ENCODE data around the gene BCLAF1.
A peak's percentile ranks its signal among the peaks of the same experiment; 100 is the strongest.
"Not testable (repeated sequence)": the region's sequence is repeated elsewhere in the genome, so short reads cannot be mapped to it uniquely, and the experiment has no call there.

The BCLAF1 gene

GRCh38 chr6:136251394-136251793, 38.3 kb downstream of the BCLAF1 start:
- DNase-seq (ENCODE audit: low read depth, low spot score): no peak

DNA sequence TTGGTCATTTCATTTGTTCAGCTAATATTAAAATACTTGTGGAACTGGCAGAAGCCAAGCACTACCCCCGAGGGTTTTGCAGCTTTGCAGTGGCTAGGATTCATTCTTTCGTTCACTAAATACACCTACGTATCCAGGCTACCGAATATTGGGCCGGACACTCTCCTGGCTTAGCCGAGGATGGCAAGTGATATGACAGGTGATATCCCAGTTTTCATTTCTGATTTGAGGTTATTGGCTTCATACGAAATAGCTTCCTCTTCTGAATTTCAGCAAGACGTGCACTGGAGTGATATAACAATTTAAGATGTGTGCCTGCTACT, 39.0 kb downstream of the BCLAF1 start:
- peak overlapping the region; percentile 44 for H3K27ac ChIP-seq
- no peak for DNase-seq (ENCODE audit: low read depth, low spot score)

More at GRCh38 chr6:136251394-136251793, 38.3 kb downstream of the BCLAF1 start:
- peak overlapping the region; percentile 44 for H3K27ac ChIP-seq

- peak; percentile 97 for DNase-seq (ENCODE audit: low read depth, low spot score)
- H3K27ac ChIP-seq: peak within 1 kb of the TSS; percentile 44
These were observed 39.6 kb downstream of the BCLAF1 start, which contains the start of gene MTFR2 for GRCh38 chr6:136249811-136250685. Gene MTFR2 (minus strand): TSS chr6:136250311. CDS start chr6:136249099, 1,212 bp downstream.

DNA sequence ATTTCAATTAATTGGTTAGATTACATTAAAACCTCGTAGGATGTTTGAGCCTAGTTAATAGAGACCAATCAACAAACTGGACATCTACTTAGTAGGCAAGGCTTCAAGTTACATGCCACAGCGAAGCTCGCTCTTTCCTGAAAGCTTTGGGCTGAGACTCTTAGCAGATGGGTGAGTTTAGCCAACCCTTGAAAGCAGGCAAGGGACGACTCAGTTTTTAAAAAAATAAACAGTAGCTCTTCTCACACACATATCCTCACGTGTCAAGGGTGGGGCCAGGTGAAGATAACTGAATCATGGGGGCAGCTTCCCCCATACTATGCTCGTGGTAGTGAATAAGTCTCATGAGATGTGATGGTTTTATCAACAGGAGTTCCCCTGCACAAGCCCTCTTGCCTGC, 40.3 kb downstream of the BCLAF1 start:
- no peak overlapping the region for H3K27ac ChIP-seq
- no peak for DNase-seq (ENCODE audit: low read depth, low spot score)

GRCh38 chr6:136244061-136244616, 45.5 kb downstream of the BCLAF1 start:
- DNase-seq (ENCODE audit: low read depth, low spot score): no peak
- no peak overlapping the region for H3K27ac ChIP-seq

DNA sequence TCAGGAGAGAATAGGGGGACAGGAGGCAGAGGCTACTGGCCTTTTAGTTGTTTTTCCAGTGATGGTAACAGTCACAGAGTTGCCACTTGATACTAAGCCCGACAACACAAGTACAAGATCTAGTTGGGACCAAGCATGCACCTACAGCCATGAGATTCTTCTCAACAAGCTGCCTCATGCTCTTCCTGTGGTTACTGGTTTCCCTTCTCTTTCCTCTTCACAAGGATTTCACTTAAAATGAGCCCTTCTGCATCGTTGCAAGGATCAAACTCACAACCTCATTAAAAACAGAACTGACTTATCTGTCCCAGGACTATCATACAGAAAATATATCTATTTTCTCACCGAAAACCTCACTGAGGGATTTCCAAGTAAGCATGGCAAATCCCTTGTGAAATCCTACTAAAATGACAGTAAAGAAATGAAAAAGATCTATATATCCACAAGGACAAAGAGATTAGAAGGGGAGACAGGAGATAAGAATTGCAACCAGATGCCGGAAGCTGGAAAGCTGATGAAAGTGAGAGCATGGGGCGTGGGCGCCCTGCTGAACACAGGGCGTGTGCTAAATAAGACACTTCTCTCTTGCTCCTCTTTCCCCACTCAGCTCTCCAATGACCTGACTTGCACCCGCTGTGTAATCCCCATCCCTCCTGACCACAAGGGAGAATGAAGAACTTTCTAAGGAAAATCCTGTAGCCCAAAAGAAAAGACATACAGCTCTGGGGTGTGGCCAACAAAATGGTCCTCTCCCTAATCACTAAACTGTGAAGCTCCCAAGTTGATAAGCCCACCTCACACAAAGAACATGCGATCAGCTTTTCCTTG, 53.0 kb downstream of the BCLAF1 start:
- DNase-seq (ENCODE audit: low read depth, low spot score): no peak
- H3K27ac ChIP-seq: no peak overlapping the region

DNA sequence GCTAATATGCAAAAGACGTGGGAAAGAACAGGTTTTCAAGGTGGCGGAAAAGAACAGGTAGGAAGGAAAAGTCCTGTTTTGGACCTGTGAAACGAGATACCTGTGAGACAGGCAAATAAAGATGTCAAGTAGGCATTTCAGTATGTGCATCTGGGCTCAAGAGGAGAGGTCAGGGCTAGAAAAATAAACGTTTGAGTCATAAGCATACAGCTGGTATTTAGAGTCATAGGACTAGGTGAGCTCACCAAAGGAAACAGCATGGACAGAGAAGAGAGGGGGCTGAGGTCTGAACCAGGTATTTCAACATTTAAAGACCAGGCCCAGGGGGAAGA, 54.4 kb downstream of the BCLAF1 start:
- H3K27ac ChIP-seq: no peak overlapping the region
- peak; percentile 80 for DNase-seq (ENCODE audit: low read depth, low spot score)

DNA sequence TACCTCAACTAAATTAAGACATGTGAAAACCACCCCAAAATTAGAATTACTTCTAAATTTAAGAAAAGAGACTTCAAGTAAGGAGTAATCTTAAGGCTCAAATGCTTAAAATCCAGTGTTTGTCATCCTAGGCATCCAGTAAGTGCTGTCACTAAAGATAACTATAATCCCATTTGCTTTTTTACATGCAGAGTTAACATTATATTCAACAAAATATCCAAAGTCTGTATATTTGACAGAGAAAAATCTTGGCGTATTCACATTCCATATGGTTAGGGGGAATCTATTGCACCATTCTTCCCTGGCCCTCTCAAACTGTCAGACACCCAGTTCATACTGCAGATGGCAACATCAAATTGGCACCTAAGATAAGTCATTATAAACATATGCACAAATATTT, 56.9 kb downstream of the BCLAF1 start:
- no peak for DNase-seq (ENCODE audit: low read depth, low spot score)
- H3K27ac ChIP-seq: no peak overlapping the region

DNA sequence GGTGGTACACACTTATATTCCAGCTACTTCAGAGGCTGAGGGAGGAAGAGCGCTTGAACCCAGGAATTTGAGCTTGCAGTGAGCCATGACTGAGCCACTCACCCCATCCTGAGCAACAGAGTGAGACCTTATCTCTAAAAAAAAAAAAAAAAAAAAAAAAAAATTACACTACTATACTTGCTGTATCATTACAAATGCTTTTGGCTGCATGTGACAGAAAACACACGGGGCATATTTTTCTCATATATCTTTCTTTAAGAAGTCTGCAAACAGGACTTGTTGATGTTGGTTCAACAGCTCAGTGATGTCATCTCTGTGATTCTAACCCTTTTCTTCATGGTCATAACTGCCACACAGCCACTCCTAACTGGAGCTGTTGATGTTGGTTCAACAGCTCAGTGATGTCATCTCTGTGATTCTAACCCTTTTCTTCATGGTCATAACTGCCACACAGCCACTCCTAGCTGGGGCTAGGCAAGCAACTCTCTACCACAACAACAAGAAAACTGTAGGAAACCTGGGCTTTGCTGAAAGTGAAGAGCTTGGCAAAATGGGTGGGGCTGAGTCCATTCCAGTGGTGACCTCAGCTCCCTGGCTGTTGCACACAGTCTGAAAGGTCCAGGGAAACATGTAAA, 59.3 kb downstream of the BCLAF1 start:
- DNase-seq (ENCODE audit: low read depth, low spot score): no peak
- H3K27ac ChIP-seq: no peak overlapping the region

GRCh38 chr6:136228814-136229213, 60.8 kb downstream of the BCLAF1 start:
- H3K27ac ChIP-seq: no peak overlapping the region
- DNase-seq (ENCODE audit: low read depth, low spot score): no peak

DNA sequence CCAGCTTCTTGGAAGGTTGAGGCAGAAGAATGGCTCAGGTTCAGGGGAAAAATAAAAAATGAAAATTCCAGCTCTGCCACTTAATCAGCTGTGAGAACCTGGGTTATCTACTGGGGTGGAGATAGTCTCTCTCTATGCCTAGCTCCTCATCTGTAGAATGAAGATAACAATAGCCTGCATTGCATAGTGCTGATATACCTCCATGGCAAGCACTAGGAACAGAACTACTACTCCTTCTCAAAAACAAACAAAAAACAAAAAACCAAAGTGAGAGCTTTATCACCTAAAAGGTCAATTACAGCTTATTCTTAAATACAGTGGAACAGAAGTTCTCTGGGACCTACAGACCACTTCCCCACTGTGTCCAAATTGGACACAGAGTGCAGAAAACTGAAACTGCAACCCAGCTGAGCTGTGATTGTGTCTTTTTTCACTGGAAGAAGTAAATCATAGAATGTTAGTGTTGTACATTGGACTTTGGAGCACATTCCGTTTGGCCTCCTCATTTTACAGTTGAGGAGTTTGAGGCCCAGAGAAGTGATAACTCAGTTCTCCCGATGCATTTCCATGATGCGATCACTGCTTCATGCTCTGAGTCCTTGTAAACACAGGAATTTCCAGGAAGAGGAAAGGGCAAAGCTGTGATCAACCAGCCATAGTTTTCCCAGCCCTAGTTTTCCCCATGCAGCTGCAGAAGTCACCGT, 62.8 kb downstream of the BCLAF1 start:
- H3K27ac ChIP-seq: no peak overlapping the region
- no peak for DNase-seq (ENCODE audit: low read depth, low spot score)

GRCh38 chr6:136226027-136226673, 63.5 kb downstream of the BCLAF1 start:
- H3K27ac ChIP-seq: no peak overlapping the region
- DNase-seq (ENCODE audit: low read depth, low spot score): no peak

- DNase-seq (ENCODE audit: low read depth, low spot score): no peak
- no peak overlapping the region for H3K27ac ChIP-seq
These were observed 64.2 kb downstream of the BCLAF1 start for GRCh38 chr6:136225496-136225895.

DNA sequence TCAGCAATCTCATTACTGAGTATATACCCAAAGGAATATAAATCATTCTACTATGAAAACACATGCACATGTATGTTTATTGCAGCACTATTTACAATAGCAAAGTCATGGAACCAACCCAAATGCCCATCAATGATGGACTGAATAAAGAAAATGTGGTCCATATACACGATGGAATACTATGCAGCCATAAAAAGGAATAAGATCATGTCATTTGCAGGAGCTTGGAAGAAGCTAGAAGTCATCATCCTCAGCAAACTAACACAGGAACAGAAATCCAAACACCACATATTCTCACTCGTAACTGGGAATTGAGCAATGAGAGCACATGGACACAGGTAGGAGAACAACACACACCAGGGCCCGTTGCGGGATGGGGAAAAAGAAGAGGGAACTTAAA, 64.7 kb downstream of the BCLAF1 start:
- H3K27ac ChIP-seq; DNase-seq (ENCODE audit: low read depth, low spot score): not testable (repeated sequence)

- DNase-seq (ENCODE audit: low read depth, low spot score): no peak
- no peak overlapping the region for H3K27ac ChIP-seq
These were observed 72.9 kb downstream of the BCLAF1 start for GRCh38 chr6:136216503-136217401.

GRCh38 chr6:136213853-136214252, 75.8 kb downstream of the BCLAF1 start:
- no peak overlapping the region for H3K27ac ChIP-seq
- no peak for DNase-seq (ENCODE audit: low read depth, low spot score)

DNA sequence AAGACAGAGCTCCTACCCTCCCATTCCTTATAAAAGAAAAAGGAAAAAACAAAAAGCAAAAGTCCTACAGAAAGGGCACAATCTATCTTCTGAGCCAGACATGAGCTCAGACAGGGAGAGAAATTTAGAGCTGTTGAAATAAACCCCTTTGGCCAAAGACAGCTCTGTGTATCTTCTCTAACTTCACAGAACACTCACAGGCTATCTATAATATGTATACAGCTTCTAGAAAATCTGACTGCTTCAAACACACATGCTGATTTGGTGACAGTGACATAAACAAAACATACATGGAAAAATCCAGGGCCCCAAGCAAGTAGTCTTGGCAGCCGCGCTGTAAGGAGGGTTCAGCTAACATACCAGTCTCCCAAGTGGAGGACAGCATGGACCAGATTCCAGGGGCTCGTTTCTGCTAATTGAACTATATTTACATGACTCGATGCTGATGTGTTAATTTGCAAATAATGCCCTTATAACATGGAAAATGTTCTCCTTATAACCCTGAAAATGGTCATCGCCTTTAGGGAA, 76.6 kb downstream of the BCLAF1 start:
- no peak for DNase-seq (ENCODE audit: low read depth, low spot score)
- H3K27ac ChIP-seq: no peak overlapping the region

GRCh38 chr6:136212608-136213007, 77.0 kb downstream of the BCLAF1 start:
- DNase-seq (ENCODE audit: low read depth, low spot score): no peak
- no peak overlapping the region for H3K27ac ChIP-seq
